Naive thymus-derived CD4-positive, alpha-beta T cell (primary cell): ENCODE data around the gene ITGAL. TPM values are rescaled to one million over a fixed set of nuclear protein-coding genes. Genes with fewer than 3 reads are reported as not detected.
A peak's percentile ranks its signal among the peaks of the same experiment; 100 is the strongest.

Source experiments
- ATAC-seq: fragments of 150-1000 bp; cut with Tn5 transposase; 2 replicates; pipeline ENCODE4 v1.10.0; 2021; ENCODE audit warnings: mild to moderate bottlenecking, moderate library complexity
- CTCF ChIA-PET: fragments of 350-600 bp; sonication (Branson Sonifier 250); formaldehyde crosslinking; loops from one replicate; lab custom pipeline; 2021; ENCODE audit warnings: antibody characterized with exemption; lab: Charles Lee
- POLR2A ChIA-PET: fragments of 350-600 bp; sonication (Branson Sonifier 250); formaldehyde crosslinking; loops from one replicate; lab custom pipeline; 2021; ENCODE audit warnings: antibody characterized with exemption, inconsistent platforms; lab: Charles Lee
- DNase-seq, 9 donors: peaks; one replicate each; pipeline versions ENCODE4 v3.0.0 to v3.0.0-alpha.2; 2020 to 2022; ENCODE audit warnings: mixed read lengths in 1 of 9
- H3K27ac ChIP-seq: one replicate; pipeline ENCODE4 v1.7.0; 2013; ENCODE audit warnings: mild to moderate bottlenecking, low read depth, low read length, moderate library complexity
- H3K27me3 ChIP-seq, 2 donors: one replicate each; pipeline ENCODE4 v1.7.0; 2013; ENCODE audit warnings: low read length in 2 of 2, mild to moderate bottlenecking in 2 of 2, moderate library complexity in 2 of 2; ENCODE audit not compliant: control insufficient read depth in 2 of 2, insufficient read depth in 2 of 2
- H3K36me3 ChIP-seq, 3 experiments: 1 replicate in 2 of 3; 2 replicates in 1 of 3; pipeline ENCODE4 v1.7.0; 2013; ENCODE audit warnings: low read length in 3 of 3, mild to moderate bottlenecking in 3 of 3, moderate library complexity in 1 of 3; ENCODE audit not compliant: insufficient read depth in 3 of 3, control insufficient read depth in 2 of 3
- H3K4me1 ChIP-seq, 2 donors: one replicate each; pipeline ENCODE4 v1.7.0; 2013; ENCODE audit warnings: low read length in 2 of 2, mild to moderate bottlenecking in 2 of 2, moderate library complexity in 1 of 2; ENCODE audit not compliant: control insufficient read depth in 2 of 2, insufficient read depth in 2 of 2
- H3K4me3 ChIP-seq: 2 replicates; pipeline ENCODE4 v1.7.0; 2013; ENCODE audit warnings: mild to moderate bottlenecking, low read length
- H3K9me3 ChIP-seq, 3 experiments: 1 replicate in 2 of 3; 2 replicates in 1 of 3; pipeline ENCODE4 v1.7.0; 2013; ENCODE audit warnings: low read length in 3 of 3; ENCODE audit not compliant: control insufficient read depth in 2 of 3
- H3K27ac Mint-ChIP-seq, 9 donors: one replicate each; pipeline ENCODE4 v1.8.0; 2020 to 2022; ENCODE audit warnings: mixed read lengths in 9 of 9, mild to moderate bottlenecking in 8 of 9, moderate library complexity in 5 of 9, inconsistent platforms in 2 of 9
- H3K27me3 Mint-ChIP-seq, 5 donors: one replicate each; pipeline ENCODE4 v1.8.0; 2021 to 2022; ENCODE audit warnings: mixed read lengths in 5 of 5, mild to moderate bottlenecking in 1 of 5
- H3K36me3 Mint-ChIP-seq, 5 donors: one replicate each; pipeline ENCODE4 v1.8.0; 2020 to 2022; ENCODE audit warnings: mixed read lengths in 5 of 5, mild to moderate bottlenecking in 3 of 5, inconsistent platforms in 1 of 5
- H3K4me1 Mint-ChIP-seq, 7 donors: one replicate each; pipeline ENCODE4 v1.8.0; 2020 to 2022; ENCODE audit warnings: mixed read lengths in 7 of 7, mild to moderate bottlenecking in 3 of 7, inconsistent platforms in 1 of 7
- H3K4me3 Mint-ChIP-seq, 10 donors: one replicate each; pipeline ENCODE4 v1.8.0; 2020 to 2022; ENCODE audit warnings: mild to moderate bottlenecking in 10 of 10, mixed read lengths in 10 of 10, moderate library complexity in 6 of 10, inconsistent platforms in 2 of 10
- H3K9me3 Mint-ChIP-seq, 11 donors: one replicate each; pipeline ENCODE4 v1.8.0; 2020 to 2022; ENCODE audit warnings: mixed read lengths in 11 of 11, mild to moderate bottlenecking in 4 of 11, inconsistent platforms in 1 of 11, moderate library complexity in 1 of 11
- intact Hi-C, 2 donors: fragments of 100-400 bp; cut with micrococcal nuclease; formaldehyde crosslinking; loops; one replicate each; pipeline ENCODE4 v1.15.1; 2023
- polyA plus RNA-seq, 2 donors: library from polyadenylated mRNA; unstranded; fragments of 300-500 nt; fragmentation: Illumina TruSeq; gene quantifications; one replicate each; pipeline ENCODE4 v1.2.3, GENCODE V29; 2021
- total RNA-seq, 6 experiments: library from RNA in 5 of 6; stranded (reverse) in 5 of 6; gene quantifications; 1 replicate in 5 of 6; 2 replicates in 1 of 6; pipeline ENCODE4 v1.2.3 and lab custom pipeline; 2021 to 2026

ITGAL gene
- total and polyA plus RNA-seq, 7 experiments from 2014 or later = 110 to 629 (median 411) TPM

GRCh38 chr16:30494709-30495108 lies 22.2 kb downstream of the ITGAL start:
- peaks cover 9 to 32% (median 21%) of the 10 kb centered on the region in 5 donors for H3K36me3 Mint-ChIP-seq
- CTCF ChIA-PET = interaction anchor here (2.0 kb wide), 1 partner anchor 46 kb away, joined by 4 read pairs; no protein-coding TSS in a partner anchor
- POLR2A ChIA-PET = interaction anchor here (0.6 to 1.9 kb wide), 6 partner anchors 13 to 39 kb away, joined by 3 to 5 read pairs (median 3); no protein-coding TSS in a partner anchor

GRCh38 chr16:30499284-30499683 lies 26.7 kb downstream of the ITGAL start:
- Histone ChIP-seq H3K27me3 (no peaks in the 10 kb centered on the region), H3K4me3 (no peak overlapping the region), H3K9me3 (no peaks in the 10 kb centered on the region), H3K27ac (no peak overlapping the region), H3K36me3 (peaks cover 31 to 84% (median 42%) of the 10 kb centered on the region in 3 experiments), H3K4me1 (no peaks in the 10 kb centered on the region)
- Mint-ChIP-seq H3K27ac (peak overlapping the region in 3 of 9 donors; percentile 33 to 44 (median 36)), H3K36me3 (peaks cover 8 to 26% (median 19%) of the 10 kb centered on the region in 5 donors), H3K4me1 (peaks cover 0 to 23% (median 12%) of the 10 kb centered on the region in 7 donors), H3K27me3 (no peaks in the 10 kb centered on the region), H3K4me3 (no peak overlapping the region), H3K9me3 (no peaks in the 10 kb centered on the region)
- ChIA-PET POLR2A (interaction anchor here (0.7 to 2.9 kb wide), 8 partner anchors 12 to 81 kb away, joined by 3 to 9 read pairs (median 4); no protein-coding TSS in a partner anchor), CTCF (interaction anchor here (0.6 kb wide), 1 partner anchor 13 kb away, joined by 5 read pairs; no protein-coding TSS in a partner anchor)
- ATAC-seq = no peak
- intact Hi-C loops = no loop called here
- DNase-seq = no peak

More at GRCh38 chr16:30494709-30495108, 22.2 kb downstream of the ITGAL start:
- no peaks in the 10 kb centered on the region for H3K9me3 ChIP-seq
- H3K27me3 ChIP-seq = no peaks in the 10 kb centered on the region
- intact Hi-C loops = no loop called here
- no peak overlapping the region for H3K4me3 ChIP-seq
- peaks cover 0 to 7% of the 10 kb centered on the region in 2 donors for H3K4me1 ChIP-seq
- Mint-ChIP-seq H3K4me1 (peaks cover 16 to 34% (median 22%) of the 10 kb centered on the region in 7 donors), H3K9me3 (no peaks in the 10 kb centered on the region), H3K27ac (peak overlapping the region in 4 of 9 donors; percentile 17 to 67 (median 48)), H3K27me3 (no peaks in the 10 kb centered on the region), H3K4me3 (no peak overlapping the region)
- no peak for DNase-seq
- H3K27ac ChIP-seq = no peak overlapping the region
- peaks cover 34 to 82% (median 42%) of the 10 kb centered on the region in 3 experiments for H3K36me3 ChIP-seq
- no peak for ATAC-seq

GRCh38 chr16:30503403-30504296 lies 31.1 kb downstream of the ITGAL start:
- no peaks in the 10 kb centered on the region for H3K9me3 Mint-ChIP-seq
- H3K4me1 Mint-ChIP-seq = peaks cover 0 to 19% (median 8%) of the 10 kb centered on the region in 7 donors
- peaks cover 8 to 26% (median 15%) of the 10 kb centered on the region in 5 donors for H3K36me3 Mint-ChIP-seq
- H3K27ac Mint-ChIP-seq = peak overlapping the region; percentile 36 to 84 (median 63)
- H3K27me3 Mint-ChIP-seq = no peaks in the 10 kb centered on the region
- CTCF ChIA-PET = no interaction called here
- no peak for ATAC-seq
- H3K36me3 ChIP-seq = peaks cover 30 to 74% (median 34%) of the 10 kb centered on the region in 3 experiments
- no peak overlapping the region for H3K4me3 ChIP-seq
- H3K4me3 Mint-ChIP-seq = no peak overlapping the region
- H3K9me3 ChIP-seq = no peaks in the 10 kb centered on the region
- H3K27ac ChIP-seq = peak overlapping the region; percentile 58
- H3K4me1 ChIP-seq = no peaks in the 10 kb centered on the region
- intact Hi-C loops = no loop called here
- no peaks in the 10 kb centered on the region for H3K27me3 ChIP-seq
- POLR2A ChIA-PET = interaction anchor here (0.7 kb wide), 2 partner anchors 73 to 160 kb away, joined by 3 read pairs; no protein-coding TSS in a partner anchor
- no peak for DNase-seq

GRCh38 chr16:30509081-30509765 lies 36.7 kb downstream of the ITGAL start:
- H3K27ac Mint-ChIP-seq = peak overlapping the region in 4 of 9 donors; percentile 31 to 69 (median 58)
- Histone ChIP-seq H3K27me3 (no peaks in the 10 kb centered on the region), H3K9me3 (no peaks in the 10 kb centered on the region), H3K36me3 (peaks cover 42 to 88% (median 46%) of the 10 kb centered on the region in 3 experiments), H3K27ac (no peak overlapping the region), H3K4me1 (no peaks in the 10 kb centered on the region), H3K4me3 (no peak overlapping the region)
- DNase-seq (no peak), ATAC-seq (no peak)
- CTCF ChIA-PET = interaction anchor here (0.6 to 1.1 kb wide), 2 partner anchors 79 to 120 kb away, joined by 3 to 4 read pairs; partner anchors contain the start of gene DCTPP1
- H3K9me3 Mint-ChIP-seq = no peaks in the 10 kb centered on the region
- no peaks in the 10 kb centered on the region for H3K27me3 Mint-ChIP-seq
- peaks cover 8 to 42% (median 25%) of the 10 kb centered on the region in 5 donors for H3K36me3 Mint-ChIP-seq
- intact Hi-C loops = no loop called here
- POLR2A ChIA-PET = interaction anchor here (0.6 to 1.2 kb wide), 5 partner anchors 10 to 841 kb away, joined by 3 to 4 read pairs (median 3); no protein-coding TSS in a partner anchor
- H3K4me3 Mint-ChIP-seq = no peak overlapping the region
- peaks cover 0 to 27% (median 7%) of the 10 kb centered on the region in 7 donors for H3K4me1 Mint-ChIP-seq

- ATAC-seq = no peak
- no peaks in the 10 kb centered on the region for H3K9me3 ChIP-seq
- no peaks in the 10 kb centered on the region for H3K4me1 ChIP-seq
- H3K36me3 ChIP-seq = peaks cover 32 to 88% (median 39%) of the 10 kb centered on the region in 3 experiments
- intact Hi-C loops = no loop called here
- H3K27ac Mint-ChIP-seq = peak overlapping the region in 7 of 9 donors; percentile 45 to 83 (median 65)
- H3K27me3 Mint-ChIP-seq = no peaks in the 10 kb centered on the region
- H3K36me3 Mint-ChIP-seq = peaks cover 14 to 43% (median 28%) of the 10 kb centered on the region in 5 donors
- no peak overlapping the region for H3K4me3 Mint-ChIP-seq
- ChIA-PET POLR2A (interaction anchor here (0.5 to 2.2 kb wide), 6 partner anchors 9 to 359 kb away, joined by 3 to 7 read pairs (median 4); partner anchors contain the start of gene ITGAL), CTCF (no interaction called here)
- DNase-seq = no peak
- peak overlapping the region; percentile 11 for H3K27ac ChIP-seq
- H3K4me1 Mint-ChIP-seq = peaks cover 0 to 28% (median 7%) of the 10 kb centered on the region in 7 donors
- H3K27me3 ChIP-seq = no peaks in the 10 kb centered on the region
- H3K4me3 ChIP-seq = no peak overlapping the region
- no peaks in the 10 kb centered on the region for H3K9me3 Mint-ChIP-seq
Measured at GRCh38 chr16:30510376-30510938, 37.9 kb downstream of the ITGAL start.
